C1 segment of cervical spinal cord (tissue), 14 donors: ENCODE data around the gene POLR3K.
A peak's percentile ranks its signal among the peaks of the same experiment; 100 is the strongest.
"Not testable (repeated sequence)": the region's sequence is repeated elsewhere in the genome, so short reads cannot be mapped to it uniquely, and the experiment has no call there.

Source experiments
- DNase-seq, 14 donors: peaks; one replicate each; lab custom pipeline; 2025; lab: John Stamatoyannopoulos, UW

The POLR3K gene

GRCh38 chr16:46510-46909 lies 6.9 kb downstream of the POLR3K start:
- not testable (repeated sequence) for DNase-seq

DNA sequence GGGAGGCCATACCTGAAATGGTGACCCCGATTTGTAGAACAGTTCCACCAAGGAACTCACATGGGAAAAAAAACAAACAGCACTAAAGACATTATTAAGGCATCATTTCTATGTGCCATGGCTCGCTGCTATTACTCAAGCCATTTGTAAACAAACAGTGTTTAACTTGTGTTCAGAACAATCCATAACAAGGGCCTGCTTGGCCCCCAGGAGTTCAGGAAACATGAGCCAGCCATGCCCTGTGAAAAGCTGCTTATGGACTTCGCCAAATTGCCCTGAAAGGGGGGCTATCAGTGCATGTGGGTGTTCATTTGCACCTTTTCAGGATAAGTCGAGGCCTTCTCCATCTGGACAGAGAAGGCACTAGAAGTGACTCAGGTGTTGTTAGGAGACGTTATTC lies 8.0 kb downstream of the POLR3K start:
- no peak for DNase-seq

DNA sequence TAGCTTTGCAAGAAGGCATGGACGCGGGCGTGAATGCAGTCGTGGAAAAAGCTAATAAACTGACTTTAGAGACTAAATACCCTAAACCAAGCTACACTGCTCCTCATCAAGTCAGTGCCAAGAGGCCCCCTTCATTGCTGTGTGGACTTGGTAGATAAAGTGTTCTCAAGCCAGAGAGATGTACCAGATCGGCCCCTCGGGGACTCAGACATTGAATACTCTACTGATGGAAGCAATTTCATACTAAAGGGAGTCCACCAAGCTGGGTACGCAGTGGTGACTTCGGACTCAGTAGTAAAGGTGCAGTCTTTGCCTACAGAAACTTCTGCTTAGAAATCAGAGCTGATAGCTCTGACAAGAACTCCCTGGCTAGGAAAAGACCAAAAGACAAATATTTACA lies 8.8 kb downstream of the POLR3K start:
- DNase-seq, result no peak

- DNase-seq, result no peak
These were observed 10.1 kb downstream of the POLR3K start for GRCh38 chr16:43294-43693.

DNA sequence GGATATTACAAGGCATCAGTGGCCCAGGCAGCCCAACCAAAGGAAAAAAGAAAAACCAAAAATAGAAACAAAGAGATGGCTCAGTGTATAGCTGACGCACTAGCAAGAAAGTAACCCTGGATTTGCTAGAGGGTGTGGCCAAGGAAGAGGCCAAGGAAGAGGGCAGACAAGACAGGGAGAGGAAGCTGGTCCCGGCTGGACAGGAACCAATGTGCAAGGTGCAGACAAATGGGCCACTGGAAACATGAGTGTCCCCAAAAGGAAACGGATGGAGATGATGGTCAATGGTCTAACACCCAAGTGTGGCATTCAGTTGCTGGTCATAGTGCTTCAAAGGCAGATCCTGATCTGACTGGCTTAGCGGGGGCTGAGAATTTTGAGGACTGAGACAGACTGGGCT lies 10.7 kb downstream of the POLR3K start:
- no peak for DNase-seq

DNA sequence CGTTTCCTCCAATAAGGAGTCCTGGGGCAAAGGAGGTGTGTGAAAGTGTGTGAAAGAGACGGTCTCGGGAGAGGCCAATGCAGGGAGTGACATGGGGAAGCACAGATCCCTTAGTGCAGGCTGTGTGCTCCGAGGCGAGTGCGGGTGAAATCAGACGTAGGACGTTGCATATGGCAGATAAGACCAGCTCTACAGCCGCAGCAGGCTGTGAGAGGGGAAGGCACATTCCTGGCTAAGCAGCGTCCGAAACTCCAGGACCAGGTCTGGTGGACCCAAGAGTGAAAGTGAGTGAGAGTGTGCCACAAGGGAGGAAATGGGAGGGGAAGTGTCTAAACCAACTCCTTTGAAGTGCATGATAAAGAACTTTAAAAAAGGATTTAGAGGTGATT lies 11.3 kb downstream of the POLR3K start:
- DNase-seq, result no peak

DNA sequence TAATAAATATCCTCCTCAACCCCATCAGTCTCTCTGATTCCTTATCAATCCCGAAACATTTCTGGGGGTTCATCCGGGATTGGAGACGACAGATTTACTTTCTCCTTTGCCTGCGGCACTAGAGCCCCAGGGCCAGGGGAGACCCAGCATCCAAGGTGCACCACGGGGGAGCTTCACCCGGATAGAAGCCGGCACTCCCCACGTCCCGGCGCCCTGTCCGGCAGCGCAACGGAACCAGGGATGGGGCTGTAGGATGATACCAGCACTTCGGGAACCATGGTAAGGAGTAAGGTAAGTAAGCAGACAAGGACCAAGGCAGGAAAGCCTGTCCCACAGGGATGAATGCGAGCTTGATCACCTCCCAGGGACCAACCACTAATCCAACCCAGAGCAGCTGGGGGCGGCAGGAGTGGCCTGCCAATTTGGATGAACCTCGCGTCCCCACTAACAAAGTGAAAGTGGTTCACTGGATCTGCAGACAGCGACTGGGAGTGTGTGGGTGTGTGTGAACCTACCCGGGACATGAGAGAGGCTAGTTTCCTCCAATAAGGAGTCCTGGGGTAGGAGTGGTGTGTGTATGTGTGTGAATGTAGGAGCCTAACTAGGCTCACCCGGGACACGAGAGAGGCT lies 11.9 kb downstream of the POLR3K start:
- no peak for DNase-seq

GRCh38 chr16:38941-39892 lies 14.2 kb downstream of the POLR3K start:
- DNase-seq, result no peak

GRCh38 chr16:38206-38605 lies 15.2 kb downstream of the POLR3K start:
- not testable (repeated sequence) for DNase-seq

DNA sequence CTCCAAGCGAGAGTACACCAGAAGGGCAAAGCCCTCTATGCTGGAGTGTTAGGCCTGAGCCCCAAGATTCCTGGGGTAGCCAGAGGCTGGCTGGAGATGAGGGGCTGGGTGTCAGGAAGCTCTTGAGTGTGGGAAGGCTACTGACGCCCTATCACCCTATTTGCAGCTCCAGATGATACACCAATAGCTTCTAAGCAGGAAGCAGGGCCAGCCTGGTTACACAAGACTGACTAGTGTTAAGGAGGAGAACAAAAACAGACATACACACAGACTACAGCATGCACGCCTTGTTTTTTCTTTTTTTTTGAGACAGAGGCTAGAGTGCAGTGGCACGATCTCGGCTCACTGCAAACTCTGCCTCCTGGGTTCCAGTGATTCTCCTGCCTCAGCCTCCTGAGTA lies 15.9 kb downstream of the POLR3K start:
- no peak for DNase-seq

DNA sequence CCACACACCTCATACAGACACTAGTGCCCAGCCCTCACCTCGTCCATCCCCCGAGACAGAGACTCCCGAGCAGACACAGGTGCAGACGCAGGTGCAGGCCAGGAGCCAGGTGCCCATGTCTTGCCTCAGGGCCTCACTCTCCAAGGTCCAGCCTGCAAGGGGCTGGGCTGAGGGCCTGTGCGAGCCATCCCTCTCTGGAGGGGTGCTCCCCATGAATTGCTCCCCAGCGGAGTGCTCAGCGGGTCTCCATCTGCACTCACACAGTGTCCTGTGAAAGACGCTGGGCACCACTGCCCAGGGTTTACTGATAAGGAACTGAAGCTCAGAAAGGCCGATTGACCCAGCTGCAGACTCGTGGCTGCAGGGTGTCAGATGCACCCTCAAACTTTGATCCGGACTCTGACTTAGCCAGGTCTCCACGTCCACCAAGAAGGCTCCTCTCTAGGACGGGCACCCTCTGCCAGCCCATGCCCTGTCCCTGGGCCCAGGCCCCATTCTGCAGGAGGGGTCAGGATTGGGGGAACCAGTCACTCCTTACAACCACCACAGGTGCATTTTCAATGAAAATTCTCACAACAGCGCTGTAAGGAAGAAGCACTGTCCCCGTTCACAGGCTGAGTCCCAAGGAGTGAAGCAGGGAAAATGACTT lies 16.9 kb downstream of the POLR3K start:
- DNase-seq, result no peak

GRCh38 chr16:35678-36305 lies 17.6 kb downstream of the POLR3K start:
- DNase-seq, result no peak

DNA sequence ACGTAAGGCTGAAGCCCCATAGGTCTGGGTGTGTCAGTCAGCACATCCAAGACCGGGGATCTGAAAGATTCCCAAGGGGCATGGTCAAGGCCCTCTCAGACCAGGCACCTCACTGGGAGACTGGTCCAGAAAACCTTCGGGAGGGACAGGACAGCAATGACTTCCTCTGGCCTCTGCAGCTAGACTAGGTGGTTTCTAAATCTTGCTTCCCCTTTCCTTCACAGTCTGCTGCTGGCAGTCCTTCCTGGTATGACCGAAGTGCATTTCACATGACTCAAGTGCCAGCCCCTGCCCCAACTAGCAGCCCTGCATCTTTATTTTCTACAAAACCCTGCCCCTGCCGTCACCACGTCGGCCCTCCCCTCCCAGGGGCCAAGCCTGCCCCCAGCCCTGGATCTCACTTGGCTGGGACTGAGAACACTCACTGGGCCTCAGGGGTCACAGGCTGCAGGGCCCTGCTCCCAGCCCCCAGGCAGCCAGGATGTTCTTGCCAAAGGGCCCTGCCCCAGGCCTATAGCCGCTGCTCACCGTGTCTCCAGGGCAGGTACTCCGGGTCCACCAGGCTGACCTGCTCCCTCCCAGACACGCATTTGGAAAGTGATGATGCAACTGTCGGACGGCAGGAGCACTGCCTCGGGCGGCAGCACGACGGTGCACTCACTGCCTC lies 18.3 kb downstream of the POLR3K start:
- peak in 3 of 14 donors; percentile 11 to 26 (median 22) for DNase-seq

- DNase-seq, result no peak
These were observed 18.8 kb downstream of the POLR3K start for GRCh38 chr16:34648-34987.

DNA sequence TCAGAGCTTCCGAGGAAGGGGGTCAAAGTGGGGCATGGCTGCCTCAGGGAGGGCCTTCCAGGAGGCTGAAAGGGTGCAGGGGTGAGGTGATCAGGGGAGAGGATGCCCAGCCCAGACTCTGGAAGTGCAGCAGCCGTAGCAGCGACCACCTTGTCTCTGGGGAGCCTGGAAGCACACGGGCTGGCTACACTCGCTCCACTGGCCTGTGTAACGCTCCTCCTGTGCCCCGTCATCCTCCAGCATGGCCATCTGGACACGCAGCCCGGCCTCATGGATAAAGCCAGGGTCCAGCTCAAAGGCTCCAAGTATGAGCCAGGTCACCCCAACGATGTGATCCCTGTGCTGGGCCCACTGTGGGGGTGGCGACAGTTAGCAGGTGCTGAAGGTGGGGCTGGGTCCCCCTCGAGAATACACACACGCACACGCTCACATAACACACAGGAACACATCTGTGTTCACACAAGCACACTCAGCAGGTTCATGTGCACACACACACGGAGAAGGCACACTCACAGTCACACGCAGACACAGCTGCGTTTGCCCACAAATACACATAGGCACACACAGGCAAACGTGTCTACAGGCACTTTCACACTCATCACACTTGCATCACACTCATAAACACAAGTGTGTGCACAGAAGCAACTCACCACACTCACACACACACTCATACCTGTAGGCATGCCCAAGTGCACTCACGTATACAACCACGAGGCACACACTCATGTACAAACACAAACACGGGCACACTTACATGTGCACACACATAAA lies 19.3 kb downstream of the POLR3K start:
- DNase-seq, result no peak

GRCh38 chr16:33154-33876 lies 20.1 kb downstream of the POLR3K start:
- DNase-seq, result not testable (repeated sequence)

- DNase-seq, result not testable (repeated sequence)
These were observed 22.8 kb downstream of the POLR3K start for GRCh38 chr16:30627-31026.

- DNase-seq, result not testable (repeated sequence)
These were observed 27.5 kb downstream of the POLR3K start for GRCh38 chr16:25926-26348.

GRCh38 chr16:24151-24550 lies 29.3 kb downstream of the POLR3K start:
- not testable (repeated sequence) for DNase-seq

DNA sequence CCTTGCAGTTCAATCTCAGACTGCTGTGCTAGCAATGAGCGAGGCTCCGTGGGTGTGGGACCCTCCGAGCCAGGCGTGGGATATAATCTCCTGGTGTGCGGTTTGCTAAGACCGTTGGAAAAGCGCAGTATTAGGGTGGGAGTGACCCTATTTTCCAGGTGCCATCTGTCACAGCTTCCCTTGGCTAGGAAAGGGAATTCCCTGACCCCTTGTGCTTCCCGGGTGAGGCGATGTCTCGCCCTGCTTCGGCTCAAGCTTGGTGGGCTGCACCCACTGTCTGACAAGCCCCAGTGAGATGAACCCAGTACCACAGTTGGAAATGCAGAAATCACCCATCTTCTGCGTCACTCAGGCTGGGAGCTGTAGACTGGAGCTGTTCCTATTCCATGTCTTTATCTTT lies 32.5 kb downstream of the POLR3K start:
- DNase-seq, result not testable (repeated sequence)
